ENCODE results near the gene ST3GAL3. TPM values are rescaled to one million over a fixed set of nuclear protein-coding genes. Genes with fewer than 3 reads are reported as not detected.

The ST3GAL3 gene
- polyA plus RNA-seq, 1 of the 3 experiments (the other 2 are of a cell fraction) = 20.6 TPM

GRCh38 chr1:43951021-43951985, 244.0 kb downstream of the ST3GAL3 start:
- WGBS (ENCODE audit: low lambda C conversion rate) = 90% methylated on average over 4 of the region's 4 CpGs
- H3K4me2 ChIP-seq = no peak overlapping the region
- no peak overlapping the region for H2AFZ ChIP-seq (ENCODE audit: low read depth)
- no peak overlapping the region for H3K4me3 ChIP-seq (ENCODE audit: low read depth in 2 of 2, low read length in 1 of 2)
- ChIA-PET POLR2A (no interaction called here), CTCF (interaction anchor here (1.0 to 9.4 kb wide), 4 partner anchors 17 to 188 kb away, joined by 3 to 105 read pairs (median 8); partner anchors contain the start of gene ARTN)
- H3K27me3 ChIP-seq (ENCODE audit: insufficient read depth) = no peaks in the 10 kb centered on the region
- H3K9me2 ChIP-seq = no peaks in the 10 kb centered on the region
- no peak for DNase-seq
- H4K20me1 ChIP-seq (ENCODE audit: insufficient read depth) = peaks cover 6% of the 10 kb centered on the region; the same call in 1 of the 2 replicates
- no peak overlapping the region for H3K27ac ChIP-seq (ENCODE audit: low read depth in 2 of 2, low read length in 1 of 2)
- H3K4me1 ChIP-seq (ENCODE audit: control insufficient read depth in 1 of 2, insufficient read depth in 2 of 2, low read depth in 1 of 2, low read length in 1 of 2) = peaks cover 12 to 25% of the 10 kb centered on the region in 2 experiments
- H3K9ac ChIP-seq = no peak overlapping the region
- no peaks in the 10 kb centered on the region for H3K9me3 ChIP-seq
- no peaks in the 10 kb centered on the region for H3F3A ChIP-seq (replicated peaks; ENCODE audit: insufficient read depth)
- peaks cover 0 to 19% of the 10 kb centered on the region in 2 experiments for H3K36me3 ChIP-seq (replicated peaks in 1 of 2; ENCODE audit: control insufficient read depth in 1 of 2, insufficient read depth in 2 of 2, low read length in 1 of 2)
- TF ChIP-seq FOSL2 (IDR thresholded peaks at IDR 0.05; ENCODE audit: borderline replicate concordance, low read depth) (peak; percentile 21; the same call in 1 of the 2 replicates), FOXJ3 (CRISPR knock-in tag; IDR thresholded peaks at IDR 0.05) (no peak)
- peaks cover 13% of the 10 kb centered on the region; the same call in 1 of the 2 replicates for H3K79me2 ChIP-seq (ENCODE audit: insufficient read depth)

GRCh38 chr1:43952731-43953346, 245.5 kb downstream of the ST3GAL3 start:
- TF ChIP-seq FOXJ3 (CRISPR knock-in tag; IDR thresholded peaks at IDR 0.05) (no peak), ELF1 (IDR thresholded peaks at IDR 0.05) (no peak), RFX5 (IDR thresholded peaks at IDR 0.05; ENCODE audit: low read length) (no peak), USF2 (IDR thresholded peaks at IDR 0.05; ENCODE audit: borderline replicate concordance, low read depth, low read length) (no peak), EZH2phosphoT487 (IDR thresholded peaks at IDR 0.05; ENCODE audit: borderline replicate concordance, low read depth) (no peak), PBX3 (IDR thresholded peaks at IDR 0.05) (no peak), GABPA (IDR thresholded peaks at IDR 0.05; ENCODE audit: low read depth) (no peak), TAF1 (IDR thresholded peaks at IDR 0.05; ENCODE audit: borderline replicate concordance, low read depth, low read length) (no peak), GATA2 (CRISPR knock-in tag; IDR thresholded peaks at IDR 0.05) (no peak), EP300 (IDR thresholded peaks at IDR 0.05; ENCODE audit: borderline replicate concordance in 1 of 2, low read depth in 1 of 2, low read length in 1 of 2) (no peak), JUND (IDR thresholded peaks at IDR 0.05) (no peak), TCF12 (IDR thresholded peaks at IDR 0.05) (no peak)
- no peaks in the 10 kb centered on the region for H3K9me2 ChIP-seq
- no peak overlapping the region for H3K27ac ChIP-seq (ENCODE audit: low read depth in 2 of 2, low read length in 1 of 2)
- H3K36me3 ChIP-seq (replicated peaks in 1 of 2; ENCODE audit: control insufficient read depth in 1 of 2, insufficient read depth in 2 of 2, low read length in 1 of 2) = peaks cover 0 to 33% of the 10 kb centered on the region in 2 experiments
- peaks cover 4% of the 10 kb centered on the region; the same call in 1 of the 2 replicates for H3K79me2 ChIP-seq (ENCODE audit: insufficient read depth)
- 90% methylated on average over 6 of the region's 8 CpGs for WGBS (ENCODE audit: low lambda C conversion rate)
- H4K20me1 ChIP-seq (ENCODE audit: insufficient read depth) = peaks cover 6% of the 10 kb centered on the region; the same call in 1 of the 2 replicates
- ChIA-PET CTCF (interaction anchor here (0.7 to 1.3 kb wide), 4 partner anchors 18 to 423 kb away, joined by 3 read pairs; no protein-coding TSS in a partner anchor), POLR2A (no interaction called here)
- H2AFZ ChIP-seq (ENCODE audit: low read depth) = no peak overlapping the region
- no peak for DNase-seq
- H3F3A ChIP-seq (replicated peaks; ENCODE audit: insufficient read depth) = no peaks in the 10 kb centered on the region
- no peaks in the 10 kb centered on the region for H3K27me3 ChIP-seq (ENCODE audit: insufficient read depth)
- H3K4me3 ChIP-seq (ENCODE audit: low read depth in 2 of 2, low read length in 1 of 2) = no peak overlapping the region
- no peaks in the 10 kb centered on the region for H3K9me3 ChIP-seq
- no peak overlapping the region for H3K4me2 ChIP-seq
- no peak overlapping the region for H3K9ac ChIP-seq
- peaks cover 10 to 19% of the 10 kb centered on the region in 2 experiments for H3K4me1 ChIP-seq (ENCODE audit: control insufficient read depth in 1 of 2, insufficient read depth in 2 of 2, low read depth in 1 of 2, low read length in 1 of 2)

Data from SK-N-SH (cell line).